ENCODE data around the gene NUP85.
"Not testable (repeated sequence)": the region's sequence is repeated elsewhere in the genome, so short reads cannot be mapped to it uniquely, and the experiment has no call there.

NUP85 gene

GRCh38 chr17:75205037-75205792, at the start of gene NUP85:
Gene NUP85, plus strand, starts transcription at chr17:75205679. Its CDS starts 83 bp downstream, at chr17:75205762.
- in situ Hi-C loops (cut with MboI; ENCODE audit: low sequenced_read_pairs), result no loop called here

- in situ Hi-C loops (cut with MboI; ENCODE audit: low sequenced_read_pairs), result not testable (repeated sequence)
These were observed 47.0 kb upstream of the NUP85 start for GRCh38 chr17:75158480-75158879.

GRCh38 chr17:75159196-75160031, 46.1 kb upstream of the NUP85 start:
- in situ Hi-C loops (cut with MboI; ENCODE audit: low sequenced_read_pairs), result no loop called here

GRCh38 chr17:75160211-75160610, 45.3 kb upstream of the NUP85 start:
- in situ Hi-C loops (cut with MboI; ENCODE audit: low sequenced_read_pairs), result no loop called here

- in situ Hi-C loops (cut with MboI; ENCODE audit: low sequenced_read_pairs), result no loop called here
These were observed 42.4 kb upstream of the NUP85 start for GRCh38 chr17:75163074-75163473.

- in situ Hi-C loops (cut with MboI; ENCODE audit: low sequenced_read_pairs), result not testable (repeated sequence)
These were observed 40.9 kb upstream of the NUP85 start for GRCh38 chr17:75164606-75165005.

- in situ Hi-C loops (cut with MboI; ENCODE audit: low sequenced_read_pairs), result no loop called here
These were observed 36.5 kb upstream of the NUP85 start for GRCh38 chr17:75168998-75169397.

- in situ Hi-C loops (cut with MboI; ENCODE audit: low sequenced_read_pairs), result no loop called here
These were observed 32.0 kb upstream of the NUP85 start for GRCh38 chr17:75173526-75173925.

- in situ Hi-C loops (cut with MboI; ENCODE audit: low sequenced_read_pairs), result no loop called here
These were observed 30.5 kb upstream of the NUP85 start for GRCh38 chr17:75174996-75175395.

GRCh38 chr17:75176625-75177024, 28.9 kb upstream of the NUP85 start:
- in situ Hi-C loops (cut with MboI; ENCODE audit: low sequenced_read_pairs), result no loop called here

GRCh38 chr17:75178453-75178852, 27.0 kb upstream of the NUP85 start:
- in situ Hi-C loops (cut with MboI; ENCODE audit: low sequenced_read_pairs), result no loop called here

GRCh38 chr17:75181110-75181509, 24.4 kb upstream of the NUP85 start:
- in situ Hi-C loops (cut with MboI; ENCODE audit: low sequenced_read_pairs), result no loop called here

- in situ Hi-C loops (cut with MboI; ENCODE audit: low sequenced_read_pairs), result no loop called here
These were observed 23.7 kb upstream of the NUP85 start for GRCh38 chr17:75181608-75182318.

- in situ Hi-C loops (cut with MboI; ENCODE audit: low sequenced_read_pairs), result no loop called here
These were observed 23.2 kb upstream of the NUP85 start for GRCh38 chr17:75182319-75182568.

- in situ Hi-C loops (cut with MboI; ENCODE audit: low sequenced_read_pairs), result no loop called here
These were observed 22.7 kb upstream of the NUP85 start, which contains the start of gene SUMO2 for GRCh38 chr17:75182569-75183436. Gene SUMO2, minus strand, starts transcription at chr17:75182959. Its CDS starts 125 bp downstream, at chr17:75182834.

- in situ Hi-C loops (cut with MboI; ENCODE audit: low sequenced_read_pairs), result no loop called here
These were observed 21.2 kb upstream of the NUP85 start for GRCh38 chr17:75183999-75184884.

- in situ Hi-C loops (cut with MboI; ENCODE audit: low sequenced_read_pairs), result no loop called here
These were observed 16.9 kb upstream of the NUP85 start for GRCh38 chr17:75188614-75189013.

GRCh38 chr17:75191584-75191983, 13.9 kb upstream of the NUP85 start:
- in situ Hi-C loops (cut with MboI; ENCODE audit: low sequenced_read_pairs), result loop anchor here (10.0 kb wide), 1 partner anchor 227 kb away; no protein-coding TSS in a partner anchor

GRCh38 chr17:75194879-75195278, 10.6 kb upstream of the NUP85 start:
- in situ Hi-C loops (cut with MboI; ENCODE audit: low sequenced_read_pairs), result loop anchor here (10.0 kb wide), 1 partner anchor 230 kb away; no protein-coding TSS in a partner anchor

Measured in HL-60/S4 (cell line).